HG02840 (cell line): Measurements from ENCODE around the gene CSTF1.
A peak's percentile ranks its signal among the peaks of the same experiment; 100 is the strongest.

Experiments
- ATAC-seq: cut with Tn5 transposase; IDR thresholded peaks from one replicate; pipeline ENCODE4 v1.9.1; 2021; ENCODE audit warnings: mild to moderate bottlenecking, moderate library complexity, moderate number of reproducible peaks; ENCODE audit not compliant: unreplicated experiment, low FRiP score

CSTF1 gene

DNA sequence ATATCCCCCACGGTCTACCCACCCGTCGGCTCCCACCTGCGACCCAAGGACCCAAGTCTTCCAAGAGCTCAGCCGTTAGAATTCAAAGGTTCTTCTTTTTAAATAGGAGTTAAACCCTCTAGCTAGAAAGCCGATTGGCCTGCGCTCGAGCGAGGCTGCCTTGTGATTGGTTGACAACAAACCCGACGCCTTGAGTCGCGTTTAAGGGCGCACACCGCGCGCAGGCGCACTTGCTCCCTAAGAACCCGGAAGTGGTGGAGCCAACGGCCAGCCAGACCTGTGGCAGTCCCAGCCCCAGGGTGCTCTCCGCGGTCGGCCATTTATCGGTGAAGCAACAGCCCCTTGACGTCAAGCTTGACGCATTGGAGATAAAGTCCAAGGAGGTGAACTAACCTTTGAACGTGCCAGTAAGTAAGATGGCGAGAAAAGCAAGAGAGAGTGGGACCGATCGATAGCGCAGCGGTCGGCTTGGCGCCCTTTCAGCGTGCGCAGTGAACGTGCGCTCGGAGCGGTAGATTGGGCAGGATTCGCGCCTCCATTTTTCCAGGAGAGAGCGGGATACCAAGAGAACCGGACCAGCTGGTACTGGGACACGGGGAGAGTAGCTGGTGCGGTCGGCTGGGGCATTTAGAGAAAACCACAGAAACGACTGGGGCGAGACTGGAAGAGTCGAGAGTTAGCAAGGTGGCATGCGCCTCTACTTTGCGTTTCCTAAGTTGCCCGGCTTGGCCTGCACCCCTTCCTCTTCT lies at the start of gene CSTF1, which contains the start of gene AURKA:
Gene CSTF1 (plus strand): TSS at position 514 of the 749 bp plus-strand sequence. CDS start 2,908 bp downstream, outside the sequence.
Gene AURKA (minus strand): TSS at position 84 of the 749 bp plus-strand sequence. CDS start 4,018 bp downstream, outside the sequence.
- ATAC-seq: peak; percentile 96

DNA sequence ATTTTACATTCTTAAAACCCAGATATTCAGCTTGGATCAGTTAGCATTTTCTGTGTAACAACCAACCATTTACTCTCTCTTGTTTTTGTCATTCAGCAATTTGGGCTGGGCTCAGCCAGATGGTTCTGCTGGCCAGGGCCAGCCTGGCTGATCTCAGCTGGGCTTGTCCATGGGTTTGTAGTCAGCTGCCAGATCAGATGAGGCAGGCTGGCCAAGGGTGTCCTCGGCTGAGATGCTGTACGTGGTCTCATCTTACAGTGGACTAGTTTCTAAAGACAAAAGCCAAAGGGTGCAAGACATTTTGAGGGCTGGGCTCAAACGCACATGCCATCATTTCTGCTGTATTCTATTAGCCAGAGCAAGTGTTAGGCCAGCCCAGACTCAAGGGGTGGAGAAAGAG lies 49.7 kb upstream of the CSTF1 start:
- ATAC-seq: no peak

DNA sequence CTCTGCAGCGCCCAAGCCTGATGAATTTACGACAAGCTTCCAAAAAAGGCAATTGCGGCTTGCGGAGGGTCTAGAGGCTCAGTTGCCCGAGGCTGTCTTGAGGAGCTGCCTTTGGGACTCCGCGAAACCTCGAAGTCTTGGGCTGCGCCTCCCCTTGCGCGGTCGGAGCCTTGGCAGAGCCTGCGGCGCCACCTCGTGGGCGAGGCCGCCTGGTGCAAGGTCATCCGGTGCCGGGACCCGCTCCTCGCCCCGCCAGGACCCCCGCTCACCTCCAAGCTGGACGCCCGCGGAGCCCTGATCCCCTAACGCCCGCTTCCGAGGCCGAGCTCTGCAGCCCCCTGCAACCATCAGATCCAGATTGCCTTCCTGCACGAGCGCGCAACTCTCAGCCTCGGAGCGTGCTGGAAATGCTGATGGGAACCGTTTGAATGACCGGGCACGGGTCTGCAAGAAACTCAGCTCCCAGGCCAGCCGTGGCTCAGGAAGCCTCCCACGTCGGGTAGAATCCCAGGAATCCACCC lies 48.5 kb upstream of the CSTF1 start:
- ATAC-seq: no peak

DNA sequence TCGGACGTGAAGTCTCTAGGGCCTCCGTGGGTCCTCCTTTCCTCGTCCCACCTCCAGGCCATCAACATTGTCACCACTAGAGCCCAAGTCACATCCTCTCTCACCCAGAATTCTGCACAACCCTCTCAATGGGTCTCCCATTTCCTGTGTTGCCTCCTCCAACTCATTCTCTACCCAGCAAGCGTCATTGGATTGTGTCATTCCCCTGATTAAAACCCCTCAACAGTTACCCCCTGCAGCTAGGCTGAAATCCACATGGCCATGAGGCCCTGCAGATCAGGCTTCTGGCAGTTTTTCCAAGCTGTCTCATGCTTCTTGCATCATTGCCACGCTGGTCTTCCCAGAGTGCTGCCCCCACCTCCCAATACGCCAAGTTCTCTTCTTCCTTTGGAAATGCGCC lies 46.5 kb upstream of the CSTF1 start:
- no peak for ATAC-seq

DNA sequence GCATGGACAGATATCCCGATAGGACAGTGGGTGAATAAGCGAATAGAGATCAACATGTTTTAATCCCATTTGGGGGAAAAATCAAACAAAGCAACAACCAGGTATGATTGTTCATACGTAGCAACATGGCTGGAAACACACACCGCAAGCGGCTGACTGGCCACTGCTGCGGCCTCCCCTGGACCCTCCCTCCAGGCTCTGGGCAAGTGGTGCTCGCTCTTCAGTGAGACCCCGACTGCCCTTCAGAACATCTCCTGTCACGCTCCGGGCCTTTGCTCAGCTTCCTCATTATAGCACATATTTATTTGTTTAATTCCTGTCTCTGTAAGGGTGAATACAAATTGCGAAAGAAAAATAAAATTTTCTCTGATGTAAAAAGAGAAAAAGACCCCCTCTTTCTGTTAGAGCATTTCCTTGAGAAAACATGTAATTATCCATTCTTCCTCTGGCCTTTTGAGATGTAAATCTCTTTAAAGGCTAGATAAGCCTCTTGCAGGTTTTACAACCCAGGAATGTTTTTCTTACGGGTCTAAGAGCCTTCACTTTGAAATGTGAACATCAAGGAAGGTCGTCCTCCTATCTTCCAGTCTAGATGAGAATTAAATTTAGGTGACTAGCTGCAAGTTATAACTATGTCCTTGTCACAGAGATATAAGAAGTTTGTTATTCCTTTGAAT lies 44.7 kb upstream of the CSTF1 start:
- no peak for ATAC-seq

DNA sequence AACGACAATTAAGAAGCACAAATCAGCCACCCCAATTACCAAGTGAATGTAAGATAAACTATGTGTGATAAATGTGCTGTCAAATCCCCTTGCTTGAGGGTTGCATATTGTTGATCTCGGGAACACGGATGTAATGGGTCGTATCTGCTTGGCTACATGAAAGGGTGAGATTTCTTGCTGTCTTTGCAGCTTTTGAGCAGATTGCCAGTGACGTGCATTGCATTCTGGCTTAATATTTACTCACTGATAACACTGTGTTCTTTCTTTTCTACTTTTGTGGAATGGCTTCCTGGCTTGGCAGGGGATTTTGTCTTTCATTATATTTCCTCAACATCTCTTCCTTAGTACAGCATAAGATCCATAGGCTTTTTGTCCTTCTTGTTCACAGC lies 44.1 kb upstream of the CSTF1 start:
- ATAC-seq: no peak

DNA sequence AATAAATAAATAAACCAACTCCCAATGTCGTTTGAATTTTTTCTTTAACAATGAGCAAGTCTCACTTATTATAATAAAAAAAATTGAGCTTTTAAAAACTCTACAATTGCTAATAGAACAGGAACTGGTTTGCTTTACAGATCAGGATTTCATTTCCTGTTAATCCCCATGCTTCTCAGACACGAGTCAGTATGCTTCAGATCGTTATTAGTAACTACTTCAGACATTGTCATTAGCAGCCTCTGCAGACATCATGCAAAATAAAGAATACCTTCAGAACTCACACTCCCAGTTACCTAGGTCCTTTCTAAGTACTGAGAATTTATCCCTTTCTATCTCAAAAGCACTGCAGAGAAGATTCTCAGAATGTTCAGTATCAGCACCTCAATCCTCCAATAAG lies 43.7 kb upstream of the CSTF1 start:
- no peak for ATAC-seq

DNA sequence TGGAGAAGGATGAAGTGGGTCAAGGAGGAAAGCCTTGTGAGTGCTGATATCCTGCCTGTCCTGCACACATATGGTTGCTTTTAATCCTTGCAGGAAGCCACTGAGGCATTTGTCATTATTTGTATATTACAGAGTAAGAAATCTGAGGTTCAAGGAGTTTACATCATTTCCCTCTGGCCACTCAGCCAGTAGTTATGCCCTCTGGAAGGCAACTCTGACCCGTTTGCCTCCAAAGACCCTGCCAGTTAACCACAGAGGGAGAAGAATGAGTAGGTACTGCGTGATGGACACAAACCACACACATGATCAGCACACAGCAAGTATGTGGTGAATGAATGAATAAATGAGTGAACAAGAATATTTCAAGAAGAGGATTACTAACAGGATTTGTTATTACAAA lies 41.6 kb upstream of the CSTF1 start:
- ATAC-seq: no peak

DNA sequence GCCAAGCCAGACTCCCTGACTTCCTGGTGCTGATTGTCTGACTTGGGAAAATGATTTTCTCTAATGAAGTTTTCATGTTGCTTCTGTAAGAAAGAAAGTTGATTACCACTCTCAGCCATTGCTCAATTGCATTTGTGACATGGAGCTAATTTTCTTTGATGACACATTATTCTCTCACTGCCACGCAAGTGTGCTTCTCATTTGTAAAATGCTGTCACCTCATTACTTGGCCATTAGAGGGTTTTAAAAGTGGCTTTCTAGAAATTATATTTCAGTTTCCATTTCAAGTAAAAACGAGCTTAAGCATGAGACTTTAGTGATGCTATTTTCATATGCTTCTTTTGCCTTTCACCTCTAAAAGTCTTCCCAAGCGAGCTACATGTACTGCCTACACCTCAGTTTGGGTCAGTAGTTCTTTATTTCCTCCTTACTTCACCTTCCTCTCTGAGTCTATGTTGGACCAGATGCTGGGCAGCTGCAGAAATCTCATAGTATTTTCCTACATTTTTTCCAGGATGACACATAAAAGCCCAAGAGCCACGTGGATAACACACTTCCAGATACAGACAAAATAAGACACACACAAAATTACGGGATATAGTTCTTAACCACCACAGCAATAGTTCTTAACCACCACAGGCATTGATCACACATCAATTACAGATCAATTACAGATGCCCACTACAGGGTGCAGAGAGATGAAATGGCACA lies 39.9 kb upstream of the CSTF1 start:
- ATAC-seq: no peak

DNA sequence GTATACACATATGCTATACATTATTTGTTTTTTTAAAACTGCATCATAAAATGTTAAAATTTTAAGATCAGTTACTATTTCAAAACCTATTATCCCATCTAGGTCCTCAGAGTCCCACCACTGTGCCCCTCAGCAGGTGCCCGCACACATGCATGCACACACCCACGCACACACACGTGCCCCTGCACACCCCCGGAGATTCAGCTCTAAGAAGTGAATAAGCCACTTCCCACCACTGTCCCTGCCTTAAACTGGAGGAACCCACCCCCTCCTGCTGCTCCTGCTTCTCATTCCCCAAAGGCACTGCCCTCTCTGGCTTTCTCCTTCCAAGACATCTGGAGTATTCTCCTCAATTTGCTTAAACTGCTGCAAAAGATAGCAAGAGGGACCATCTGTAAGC lies 39.1 kb upstream of the CSTF1 start:
- ATAC-seq: no peak

DNA sequence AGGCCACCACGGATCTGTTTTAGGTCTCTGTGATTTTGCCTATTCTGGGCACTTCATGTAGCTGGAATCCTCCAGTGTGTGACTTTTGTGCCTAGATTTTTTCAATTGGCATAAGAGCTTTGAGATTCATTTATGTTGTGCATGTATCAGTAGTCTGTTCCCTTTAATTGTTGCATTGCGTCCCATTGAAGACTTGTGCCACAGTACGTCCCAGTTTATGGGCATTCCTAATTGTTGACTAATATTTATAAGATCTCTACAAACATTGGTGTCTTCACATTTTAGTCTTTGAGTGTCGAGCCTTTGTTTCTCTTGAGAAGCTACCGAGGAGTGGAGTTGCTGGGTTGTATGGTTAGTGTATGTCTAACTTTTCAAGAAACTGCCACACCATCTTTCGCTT lies 34.4 kb upstream of the CSTF1 start:
- no peak for ATAC-seq

DNA sequence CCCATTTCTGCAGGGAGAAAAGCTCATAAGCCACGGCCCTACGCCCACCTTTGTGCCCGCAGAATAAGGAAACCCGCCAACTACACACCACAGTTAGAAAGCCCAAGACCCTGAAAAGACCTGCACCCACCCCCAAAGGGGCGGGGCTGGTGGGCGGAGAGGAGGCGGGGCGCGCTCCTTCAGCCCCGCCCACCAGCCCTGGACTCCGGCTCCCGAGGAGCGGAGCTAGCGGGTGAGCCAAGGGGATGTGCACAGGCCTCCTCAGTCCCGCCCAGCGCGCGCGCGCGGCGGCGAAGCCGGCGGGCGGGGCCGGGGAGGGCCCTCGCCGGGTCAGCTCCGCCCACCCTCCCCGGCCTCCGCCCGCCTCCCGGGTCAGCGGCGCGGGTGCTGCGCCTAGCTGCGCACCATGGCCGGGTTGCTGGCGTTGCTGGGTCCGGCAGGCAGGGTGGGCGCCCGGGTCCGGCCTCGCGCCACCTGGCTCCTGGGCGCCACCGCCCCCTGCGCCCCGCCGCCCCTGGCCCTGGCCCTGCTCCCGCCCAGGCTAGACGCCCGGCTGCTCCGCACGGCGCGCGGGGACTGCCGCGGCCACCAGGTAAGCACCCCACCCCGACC lies 33.7 kb upstream of the CSTF1 start, which contains the start of gene FAM210B:
Gene FAM210B (plus strand): TSS at position 375 of the 612 bp plus-strand sequence. CDS start 32 bp downstream, at position 407.
- ATAC-seq: peak; percentile 87

DNA sequence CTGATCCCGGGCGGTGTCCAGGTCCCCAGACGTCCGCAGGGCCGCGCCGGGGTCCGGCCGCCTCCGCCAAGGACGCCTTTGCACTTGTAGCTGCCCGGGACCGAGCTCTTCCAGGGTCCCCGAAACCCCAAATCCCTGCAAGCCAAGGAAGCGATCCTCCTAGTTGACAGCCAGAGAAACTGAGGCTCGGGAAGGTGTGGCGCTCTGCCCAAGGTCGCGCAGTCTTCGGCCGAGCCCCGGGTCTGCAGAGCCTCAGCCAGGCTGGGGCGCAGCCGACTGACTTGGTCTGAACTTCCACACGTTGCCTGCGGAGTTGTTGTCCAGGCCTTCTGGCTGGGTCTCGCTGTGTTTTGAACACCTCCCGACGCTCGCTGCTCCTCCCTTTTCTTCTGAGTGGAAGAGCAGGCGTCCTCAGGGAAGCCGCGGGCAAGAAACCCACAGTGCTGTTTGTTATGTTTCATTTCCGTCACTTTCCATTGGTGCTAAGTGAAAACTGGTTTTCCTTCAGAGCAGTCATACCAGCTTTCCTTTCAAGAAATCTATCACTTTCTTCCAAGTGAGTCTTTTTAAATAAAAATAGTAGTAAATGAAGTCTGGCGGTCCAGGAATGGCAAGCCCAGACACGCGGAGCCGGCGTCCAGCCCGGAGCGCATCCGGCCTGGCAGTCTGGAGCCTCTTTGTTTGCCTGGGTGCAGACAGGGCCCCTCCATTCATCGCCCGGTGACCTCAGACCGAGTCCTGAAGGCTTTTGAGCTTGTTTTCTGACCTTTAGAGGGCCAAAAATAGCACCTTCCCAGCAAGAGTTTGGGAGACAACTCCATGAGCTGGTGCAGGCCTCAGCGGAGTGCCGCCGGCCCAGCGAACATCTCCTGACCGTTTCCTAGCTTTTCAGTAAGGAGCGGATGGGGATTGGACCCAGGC lies 33.0 kb upstream of the CSTF1 start:
- ATAC-seq: peak; percentile 21

DNA sequence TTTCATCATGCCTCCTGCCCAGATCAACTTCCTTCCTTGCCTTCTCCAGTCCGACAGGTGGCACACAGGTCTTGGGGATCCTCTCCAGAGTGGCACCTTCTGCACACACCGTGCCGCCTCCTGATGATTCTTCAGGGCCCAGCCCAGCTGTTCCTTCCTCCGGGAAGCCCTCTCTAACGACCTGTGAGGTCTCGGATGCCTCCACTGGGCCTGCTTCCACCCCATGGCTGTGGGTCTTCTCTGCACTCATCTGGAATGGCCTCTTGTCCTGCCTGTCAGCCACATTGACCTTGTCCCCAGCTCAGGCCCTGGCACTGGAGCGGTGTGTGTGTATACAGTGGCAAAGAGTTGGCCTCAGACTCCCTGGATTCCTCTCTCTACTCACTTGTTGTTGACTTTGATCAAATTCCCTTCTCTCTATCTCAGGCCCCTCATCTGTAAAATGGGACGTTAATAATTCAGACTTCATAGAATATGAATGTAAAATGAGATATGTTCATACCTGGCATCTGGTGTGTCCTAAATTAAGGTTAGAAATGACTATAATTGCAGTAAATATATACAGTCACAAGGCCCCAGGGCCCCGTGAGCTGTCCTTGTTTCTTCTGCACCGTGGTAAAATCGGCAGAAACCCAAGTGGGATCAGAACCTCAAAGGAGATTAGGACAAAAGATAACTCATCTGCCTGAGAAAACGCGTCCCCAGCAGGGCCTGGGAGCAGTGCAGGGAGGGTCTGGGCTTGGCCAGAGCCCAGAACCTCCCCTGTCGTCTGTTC lies 32.1 kb upstream of the CSTF1 start:
- no peak for ATAC-seq

DNA sequence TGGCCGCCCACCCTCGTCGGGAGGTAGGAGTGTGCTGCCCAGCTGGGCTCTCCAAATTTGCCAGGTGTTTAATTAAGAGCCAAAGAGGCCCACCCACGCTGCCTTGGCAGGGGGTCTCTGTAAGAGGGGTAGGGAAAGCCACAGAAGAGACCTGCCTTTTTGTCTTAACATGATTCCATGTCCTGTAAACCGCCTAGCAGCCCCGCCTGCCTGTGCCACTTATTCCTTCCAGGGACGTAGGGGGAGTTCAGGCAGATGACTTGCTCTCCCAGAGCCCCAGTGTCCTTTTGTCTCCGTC lies 31.6 kb upstream of the CSTF1 start:
- ATAC-seq: no peak

DNA sequence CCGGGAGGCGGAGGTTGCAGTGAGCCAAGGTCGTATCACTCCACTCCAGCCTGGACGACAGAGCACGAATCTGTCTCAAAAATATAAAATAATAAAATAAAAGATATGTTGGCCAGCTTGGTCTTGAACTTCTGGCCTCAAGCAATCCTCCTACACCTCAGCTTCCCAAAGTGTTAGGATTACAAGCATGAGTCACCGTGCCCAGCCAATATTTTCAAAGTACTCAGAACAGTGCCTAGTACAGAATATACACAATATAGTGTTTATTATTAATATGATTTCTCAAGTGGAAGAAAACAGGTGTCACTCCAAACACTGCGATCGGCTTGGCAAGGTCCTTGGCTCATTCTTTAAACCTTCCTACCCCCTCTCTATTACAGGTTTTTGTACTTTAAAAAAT lies 30.5 kb upstream of the CSTF1 start:
- no peak for ATAC-seq

DNA sequence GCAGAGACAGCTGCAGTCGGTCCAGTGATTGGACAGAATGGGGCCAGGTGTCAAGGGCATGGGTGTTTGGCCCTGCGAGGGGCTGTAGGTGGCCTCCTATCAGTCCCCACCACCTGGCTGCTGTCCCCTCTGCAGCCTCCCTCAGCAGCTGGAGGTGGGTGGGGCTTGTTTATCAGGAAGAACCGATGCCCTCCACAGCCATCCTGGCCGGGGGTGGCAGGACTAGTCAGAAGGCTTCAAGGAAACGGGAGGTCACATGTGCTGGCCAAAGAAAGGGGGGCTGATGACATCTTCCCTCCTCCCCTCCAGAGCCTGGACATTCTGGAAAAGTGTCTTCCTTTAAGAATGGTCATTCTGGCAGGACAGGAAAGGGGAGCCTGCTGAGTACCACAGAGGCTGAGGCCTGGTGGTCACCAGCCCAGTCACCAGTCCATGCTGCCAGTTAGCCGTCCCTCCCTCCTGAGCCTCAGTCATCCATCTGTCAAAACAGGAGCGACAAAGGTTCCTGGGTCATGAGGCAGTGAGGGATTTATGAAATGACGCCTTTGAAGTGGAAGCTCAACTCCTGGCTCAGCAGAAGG lies 29.5 kb upstream of the CSTF1 start:
- ATAC-seq: no peak

DNA sequence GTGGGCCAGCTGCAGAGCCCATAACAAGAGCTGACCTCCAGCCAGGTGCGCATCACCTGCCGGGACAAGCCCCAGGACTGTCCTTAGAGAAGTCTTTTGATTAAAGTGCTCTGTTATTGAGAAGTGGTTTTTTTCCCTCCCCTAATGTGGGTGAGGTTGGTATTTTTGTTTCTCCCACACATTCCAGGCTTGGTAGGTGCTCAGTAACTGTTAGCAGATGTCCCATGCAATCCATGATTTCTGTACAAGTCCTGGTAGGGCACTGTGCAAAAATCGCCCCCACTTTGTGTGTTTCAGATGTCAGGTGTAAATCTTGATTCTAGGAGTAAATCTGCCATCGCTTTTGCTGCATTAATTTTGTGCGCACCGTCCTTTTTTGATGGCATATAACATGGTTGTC lies 29.0 kb upstream of the CSTF1 start:
- ATAC-seq: no peak
